ENCODE data around the gene SRP68. TPM values are rescaled to one million over a fixed set of nuclear protein-coding genes. Genes with fewer than 3 reads are reported as not detected.

The SRP68 gene
- total and polyA plus RNA-seq, 2 of the 4 experiments (the other 2 are of a cell fraction) = 47.1 to 82.6 TPM

DNA sequence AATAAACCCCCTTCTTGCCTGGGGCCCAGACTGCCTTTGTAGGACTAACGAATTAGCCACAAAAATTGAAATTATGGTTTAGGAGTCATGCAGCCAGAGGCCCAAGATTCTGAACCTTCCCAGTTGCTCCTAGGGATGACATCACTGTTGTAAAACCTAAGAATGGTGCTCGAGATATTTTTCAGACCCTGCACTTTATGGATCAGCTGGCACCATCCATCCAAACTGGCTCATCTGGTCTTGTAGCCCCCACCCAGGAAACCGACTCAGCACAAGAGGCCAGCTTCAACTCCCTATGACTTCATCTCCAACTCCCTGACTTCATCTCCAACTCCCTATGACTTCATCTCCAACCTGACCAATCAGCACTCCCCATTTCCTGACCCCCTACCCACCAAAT is 34.3 kb downstream of the SRP68 start:
- H3K23ac ChIP-seq (ENCODE audit: low read depth, low read length) = no peak overlapping the region
- intact Hi-C loops (cut with micrococcal nuclease) (loop anchor here (5.0 kb wide), 1 partner anchor 34 kb away; the partner anchor contains the start of genes GALR2 and SRP68), dilution Hi-C loops (cut with HindIII; ENCODE audit: low sequenced_read_pairs, unreplicated experiment) (no loop called here), in situ Hi-C loops (cut with MboI; ENCODE audit: low sequenced_read_pairs) (no loop called here)
- no peak overlapping the region for H2AFZ ChIP-seq (replicated peaks; ENCODE audit: low read length, poor library complexity)
- no peak overlapping the region for H2AK9ac ChIP-seq (replicated peaks; ENCODE audit: low read depth, low read length, poor library complexity)
- no peaks in the 10 kb centered on the region for H3K4me1 ChIP-seq (ENCODE audit: control insufficient read depth, insufficient read depth, low read length)
- H3K18ac ChIP-seq (ENCODE audit: low read depth, low read length) = no peak overlapping the region
- H3K27me3 ChIP-seq (ENCODE audit: control insufficient read depth, insufficient read depth, low read length) = no peaks in the 10 kb centered on the region
- ChIA-PET CTCF (no interaction called here), POLR2A (ENCODE audit: unreplicated experiment) (no interaction called here)
- no peak overlapping the region for H3K4ac ChIP-seq (ENCODE audit: low read depth, low read length)
- H3K56ac ChIP-seq (ENCODE audit: extremely low read depth, insufficient read depth, low read length) = no peak overlapping the region
- no peak overlapping the region for H3K14ac ChIP-seq (replicated peaks; ENCODE audit: low read depth, low read length)
- H2AK5ac ChIP-seq (ENCODE audit: low read depth, low read length) = no peak overlapping the region
- H2BK5ac ChIP-seq (ENCODE audit: low read depth, low read length, poor library complexity, severe bottlenecking) = no peak overlapping the region
- H2BK15ac ChIP-seq (ENCODE audit: low read depth, low read length) = no peak overlapping the region
- peaks cover 5% of the 10 kb centered on the region; the same call in 1 of the 2 replicates for H3K9me1 ChIP-seq (ENCODE audit: insufficient read depth, low read length)
- no peak overlapping the region for H4K91ac ChIP-seq (ENCODE audit: insufficient read depth, low read depth, low read length)
- DNase-seq (peak; percentile 16), ATAC-seq (ENCODE audit: low read depth) (no peak)
- H4K20me1 ChIP-seq (ENCODE audit: insufficient read depth, low read length) = 0 out of 2 replicates have a peak, but pooled peaks cover 8% of the 10 kb centered on the region
- no TSS peak for BruUV-seq (replicated peaks)
- no peaks in the 10 kb centered on the region for H3K9me3 ChIP-seq (ENCODE audit: control insufficient read depth, insufficient read depth, low read length)
- no peaks in the 10 kb centered on the region; a peak in 1 of 4 replicates for H3K79me1 ChIP-seq (ENCODE audit: low read depth in 1 of 2, low read length in 2 of 2)
- H2BK20ac ChIP-seq (ENCODE audit: low read depth, low read length) = no peak overlapping the region
- H3K4me3 ChIP-seq (ENCODE audit: insufficient read depth, low read depth, low read length) = no peak overlapping the region
- H3K9ac ChIP-seq (ENCODE audit: low read depth, low read length) = no peak overlapping the region
- H3K27ac ChIP-seq (ENCODE audit: insufficient read depth, low read length) = no peak overlapping the region
- H4K8ac ChIP-seq (ENCODE audit: low read depth in 2 of 2, low read length in 2 of 2) = no peak overlapping the region
- no peak for TF ChIP-seq POLR2A (IDR thresholded peaks at IDR 0.05; ENCODE audit: low read depth, low read length)
- TF ChIP-seq, protein P1, sequence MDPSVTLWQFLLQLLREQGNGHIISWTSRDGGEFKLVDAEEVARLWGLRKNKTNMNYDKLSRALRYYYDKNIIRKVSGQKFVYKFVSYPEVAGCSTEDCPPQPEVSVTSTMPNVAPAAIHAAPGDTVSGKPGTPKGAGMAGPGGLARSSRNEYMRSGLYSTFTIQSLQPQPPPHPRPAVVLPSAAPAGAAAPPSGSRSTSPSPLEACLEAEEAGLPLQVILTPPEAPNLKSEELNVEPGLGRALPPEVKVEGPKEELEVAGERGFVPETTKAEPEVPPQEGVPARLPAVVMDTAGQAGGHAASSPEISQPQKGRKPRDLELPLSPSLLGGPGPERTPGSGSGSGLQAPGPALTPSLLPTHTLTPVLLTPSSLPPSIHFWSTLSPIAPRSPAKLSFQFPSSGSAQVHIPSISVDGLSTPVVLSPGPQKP (IDR thresholded peaks at IDR 0.05; ENCODE audit: borderline replicate concordance, low read depth, low read length) = no peak
- TF ChIP-seq, protein P2, sequence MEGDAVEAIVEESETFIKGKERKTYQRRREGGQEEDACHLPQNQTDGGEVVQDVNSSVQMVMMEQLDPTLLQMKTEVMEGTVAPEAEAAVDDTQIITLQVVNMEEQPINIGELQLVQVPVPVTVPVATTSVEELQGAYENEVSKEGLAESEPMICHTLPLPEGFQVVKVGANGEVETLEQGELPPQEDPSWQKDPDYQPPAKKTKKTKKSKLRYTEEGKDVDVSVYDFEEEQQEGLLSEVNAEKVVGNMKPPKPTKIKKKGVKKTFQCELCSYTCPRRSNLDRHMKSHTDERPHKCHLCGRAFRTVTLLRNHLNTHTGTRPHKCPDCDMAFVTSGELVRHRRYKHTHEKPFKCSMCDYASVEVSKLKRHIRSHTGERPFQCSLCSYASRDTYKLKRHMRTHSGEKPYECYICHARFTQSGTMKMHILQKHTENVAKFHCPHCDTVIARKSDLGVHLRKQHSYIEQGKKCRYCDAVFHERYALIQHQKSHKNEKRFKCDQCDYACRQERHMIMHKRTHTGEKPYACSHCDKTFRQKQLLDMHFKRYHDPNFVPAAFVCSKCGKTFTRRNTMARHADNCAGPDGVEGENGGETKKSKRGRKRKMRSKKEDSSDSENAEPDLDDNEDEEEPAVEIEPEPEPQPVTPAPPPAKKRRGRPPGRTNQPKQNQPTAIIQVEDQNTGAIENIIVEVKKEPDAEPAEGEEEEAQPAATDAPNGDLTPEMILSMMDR (conservative IDR thresholded peaks at IDR 0.05; ENCODE audit: low read depth, low read length) = no peak
- TF ChIP-seq MAZ (IDR thresholded peaks at IDR 0.05; ENCODE audit: borderline replicate concordance, low read depth, low read length) = no peak
- TF ChIP-seq RCOR1 (IDR thresholded peaks at IDR 0.05; ENCODE audit: insufficient replicate concordance, low read length) = no peak
- TF ChIP-seq MXI1 (IDR thresholded peaks at IDR 0.05; ENCODE audit: borderline replicate concordance, low read depth, low read length) = no peak
- TF ChIP-seq RFX5 (IDR thresholded peaks at IDR 0.05; ENCODE audit: low read depth, low read length) = no peak
- TF ChIP-seq RAD21 (IDR thresholded peaks at IDR 0.05; ENCODE audit: low read length) = no peak
- no peak for TF ChIP-seq NFE2L2 (IDR thresholded peaks at IDR 0.05; ENCODE audit: low read depth, low read length)
- no peak overlapping the region for H3K4me2 ChIP-seq (ENCODE audit: low read depth, low read length)
- H4K5ac ChIP-seq (ENCODE audit: low read depth, low read length) = no peak overlapping the region
- H2BK120ac ChIP-seq (ENCODE audit: low read depth, low read length) = no peak overlapping the region
- WGBS, 2 experiments (ENCODE audit: extremely low coverage in 2 of 2, insufficient read length in 1 of 2) = 100% methylated on average over 3 of the region's 3 CpGs; no CpG with 5 or more reads in 1 of the 2 experiments
- H3K36me3 ChIP-seq (ENCODE audit: control insufficient read depth, insufficient read depth, low read length) = peaks cover 43% of the 10 kb centered on the region

All from IMR-90 (cell line).